MM.1S (cell line): ENCODE data around the gene KRCC1.

Source experiments
- DNase-seq: peaks from one replicate; pipeline ENCODE4 v3.0.0-alpha.2; 2015
- H2AFZ ChIP-seq: fragments of 300-600 bp; sonication (generic); 2 replicates; pipeline ENCODE4 v1.6.0; 2016; ENCODE audit warnings: antibody characterized with exemption, low read length
- H3F3A ChIP-seq: fragments of 300-600 bp; sonication (generic); 2 replicates; pipeline ENCODE4 v1.6.1; 2016; ENCODE audit warnings: mild to moderate bottlenecking, antibody characterized with exemption, low read length, moderate library complexity, mixed read lengths; ENCODE audit not compliant: insufficient read depth
- H3K27ac ChIP-seq: fragments of 300-600 bp; sonication (generic); 2 replicates; pipeline ENCODE4 v1.5.1; 2016; ENCODE audit warnings: mild to moderate bottlenecking, low read length
- H3K27me3 ChIP-seq: fragments of 300-600 bp; sonication (generic); replicated peaks from 2 replicates; pipeline ENCODE4 v1.6.0; 2016; ENCODE audit warnings: low read length; ENCODE audit not compliant: insufficient read depth
- H3K36me3 ChIP-seq: fragments of 300-600 bp; sonication (generic); replicated peaks from 2 replicates; pipeline ENCODE4 v1.6.1; 2016; ENCODE audit warnings: mild to moderate bottlenecking, low read length, mixed read lengths; ENCODE audit not compliant: insufficient read depth
- H3K4me1 ChIP-seq: fragments of 300-600 bp; sonication (generic); 2 replicates; pipeline ENCODE4 v1.6.1; 2016; ENCODE audit warnings: low read length, mixed read lengths
- H3K4me2 ChIP-seq: fragments of 300-600 bp; sonication (generic); 2 replicates; pipeline ENCODE4 v1.6.0; 2016; ENCODE audit warnings: low read depth, low read length
- H3K4me3 ChIP-seq: fragments of 300-600 bp; sonication (generic); 2 replicates; pipeline ENCODE4 v1.5.1; 2016; ENCODE audit warnings: low read length, mixed read lengths
- H3K79me2 ChIP-seq: fragments of 300-600 bp; sonication (generic); 2 replicates; pipeline ENCODE4 v1.6.1; 2016; ENCODE audit warnings: mixed run types, low read length, mixed read lengths
- H3K9ac ChIP-seq: fragments of 300-600 bp; sonication (generic); 2 replicates; pipeline ENCODE4 v1.6.1; 2016; ENCODE audit warnings: low read length, mixed read lengths
- H3K9me2 ChIP-seq: fragments of 300-600 bp; sonication (generic); replicated peaks from 2 replicates; pipeline ENCODE4 v1.6.1; 2016; ENCODE audit warnings: mild to moderate bottlenecking, low read length, mixed read lengths; ENCODE audit not compliant: insufficient read depth
- H3K9me3 ChIP-seq: fragments of 300-600 bp; sonication (generic); replicated peaks from 2 replicates; pipeline ENCODE4 v1.6.1; 2016; ENCODE audit warnings: mild to moderate bottlenecking, low read length, mixed read lengths; ENCODE audit not compliant: insufficient read depth
- H4K20me1 ChIP-seq: fragments of 300-600 bp; sonication (generic); 2 replicates; pipeline ENCODE4 v1.6.1; 2016; ENCODE audit warnings: mild to moderate bottlenecking, low read length, moderate library complexity, mixed read lengths; ENCODE audit not compliant: insufficient read depth
- CTCF ChIP-seq: fragments of 300-600 bp; sonication (generic); IDR thresholded peaks from 2 replicates; pipeline ENCODE4 v1.5.1; 2016; ENCODE audit warnings: antibody characterized with exemption, low read length, mixed read lengths
- EZH2 ChIP-seq: fragments of 300-600 bp; sonication (generic); optimal IDR thresholded peaks from 2 replicates; pipeline ENCODE3; 2017; ENCODE audit warnings: low read depth, mild to moderate bottlenecking, antibody characterized with exemption, low read length, mixed read lengths
- EZH2phosphoT487 ChIP-seq: fragments of 300-600 bp; sonication (generic); IDR thresholded peaks from 2 replicates; pipeline ENCODE4 v1.6.1; 2018; ENCODE audit warnings: antibody characterized with exemption, low read length

Gene KRCC1

GRCh38 chr2:88077080-88077479, 21.5 kb upstream of the KRCC1 start:
- Histone ChIP-seq H3K27me3 (no peaks in the 10 kb centered on the region), H3F3A (no peaks in the 10 kb centered on the region), H3K79me2 (no peaks in the 10 kb centered on the region), H3K36me3 (no peaks in the 10 kb centered on the region), H3K9me2 (no peaks in the 10 kb centered on the region), H3K4me1 (no peaks in the 10 kb centered on the region), H3K27ac (no peak overlapping the region), H3K9me3 (no peaks in the 10 kb centered on the region), H4K20me1 (no peaks in the 10 kb centered on the region), H3K4me2 (no peak overlapping the region), H3K9ac (no peak overlapping the region), H2AFZ (no peak overlapping the region), H3K4me3 (no peak overlapping the region)
- no peak for DNase-seq
- no peak for TF ChIP-seq EZH2

DNA sequence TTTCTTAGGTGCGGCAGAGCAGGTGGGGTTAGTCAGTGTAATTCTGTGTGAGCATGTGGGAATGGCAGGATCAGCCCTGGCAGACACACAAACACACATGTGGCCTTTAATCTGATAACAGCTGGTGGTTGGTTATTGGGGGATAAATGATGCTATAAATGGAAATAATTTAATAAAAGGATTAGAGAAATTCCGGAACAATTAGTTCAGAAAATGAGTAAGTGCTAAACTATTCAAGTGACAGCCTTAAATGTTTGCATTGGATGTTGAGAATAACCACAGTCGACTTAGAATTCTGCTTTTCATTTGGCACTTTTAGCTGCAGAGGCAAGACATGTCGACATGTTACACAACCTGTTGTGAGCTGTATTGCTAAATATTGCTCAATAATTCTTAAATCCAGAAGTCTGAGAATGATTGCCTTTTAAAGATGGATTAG, 19.3 kb upstream of the KRCC1 start:
- no peaks in the 10 kb centered on the region for H3K9me3 ChIP-seq
- no peak overlapping the region for H3K4me3 ChIP-seq
- no peak overlapping the region for H3K4me2 ChIP-seq
- no peak overlapping the region for H3K9ac ChIP-seq
- TF ChIP-seq EZH2 (no peak), CTCF (no peak), EZH2phosphoT487 (no peak)
- H3K27me3 ChIP-seq, result no peaks in the 10 kb centered on the region
- no peaks in the 10 kb centered on the region for H3K79me2 ChIP-seq
- H4K20me1 ChIP-seq, result no peaks in the 10 kb centered on the region
- H3K4me1 ChIP-seq, result no peaks in the 10 kb centered on the region
- no peaks in the 10 kb centered on the region for H3K36me3 ChIP-seq
- H3F3A ChIP-seq, result no peaks in the 10 kb centered on the region
- no peak overlapping the region for H2AFZ ChIP-seq
- DNase-seq, result no peak
- H3K27ac ChIP-seq, result no peak overlapping the region
- H3K9me2 ChIP-seq, result no peaks in the 10 kb centered on the region

DNA sequence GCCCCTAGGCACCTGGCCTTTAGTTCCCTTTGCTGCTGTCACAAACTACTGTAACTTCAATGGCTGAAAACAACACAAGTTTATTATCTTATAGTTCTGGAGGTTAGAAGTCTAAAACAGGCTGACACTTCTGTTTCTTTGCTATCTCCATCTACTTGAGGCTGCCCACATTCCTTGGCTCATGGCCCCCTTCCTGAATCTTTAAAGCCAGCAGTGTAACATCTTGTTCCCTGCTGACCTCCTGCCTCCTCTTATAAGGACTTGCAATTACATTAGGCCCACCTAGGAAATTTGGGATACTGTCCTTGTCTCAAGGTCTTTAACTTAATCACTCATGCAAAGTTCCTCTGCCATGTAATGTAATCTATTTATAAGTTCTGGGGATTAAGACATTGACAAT, 18.6 kb upstream of the KRCC1 start:
- Histone ChIP-seq H3F3A (no peaks in the 10 kb centered on the region), H2AFZ (no peak overlapping the region), H3K4me2 (no peak overlapping the region), H3K4me1 (no peaks in the 10 kb centered on the region), H3K4me3 (no peak overlapping the region), H3K27ac (no peak overlapping the region), H3K9ac (no peak overlapping the region), H3K27me3 (no peaks in the 10 kb centered on the region), H3K9me3 (no peaks in the 10 kb centered on the region), H3K36me3 (no peaks in the 10 kb centered on the region), H4K20me1 (no peaks in the 10 kb centered on the region), H3K9me2 (no peaks in the 10 kb centered on the region), H3K79me2 (no peaks in the 10 kb centered on the region)
- TF ChIP-seq CTCF (no peak), EZH2phosphoT487 (no peak), EZH2 (no peak)
- no peak for DNase-seq

GRCh38 chr2:88071365-88071764, 15.8 kb upstream of the KRCC1 start:
- TF ChIP-seq EZH2phosphoT487 (no peak), EZH2 (no peak), CTCF (no peak)
- H3K9ac ChIP-seq, result no peak overlapping the region
- DNase-seq, result no peak

More at GRCh38 chr2:88071365-88071764, 15.8 kb upstream of the KRCC1 start:
- no peaks in the 10 kb centered on the region for H3K79me2 ChIP-seq
- H3K36me3 ChIP-seq, result no peaks in the 10 kb centered on the region
- H3K9me3 ChIP-seq, result no peaks in the 10 kb centered on the region
- no peaks in the 10 kb centered on the region for H3K9me2 ChIP-seq
- no peaks in the 10 kb centered on the region for H3K27me3 ChIP-seq
- no peaks in the 10 kb centered on the region for H3K4me1 ChIP-seq
- no peak overlapping the region for H2AFZ ChIP-seq
- H3K4me2 ChIP-seq, result no peak overlapping the region
- H3K4me3 ChIP-seq, result no peak overlapping the region
- no peaks in the 10 kb centered on the region for H4K20me1 ChIP-seq
- H3K27ac ChIP-seq, result no peak overlapping the region
- H3F3A ChIP-seq, result no peaks in the 10 kb centered on the region
